Stimulated activated memory B cell treated with anti-CD40 and anti-IgM and Interleukin-4, amounts not matched to agents 10 μg/mL and 1 μg/mL and 100 μg/mL, for 72 hours (primary cell): ENCODE measurements around the gene OTOF.

Source experiments
- ATAC-seq: fragments of 150-1000 bp; cut with Tn5 transposase; 2 replicates; pipeline ENCODE4 v1.10.0; 2021
- H3K27ac Mint-ChIP-seq: one replicate; pipeline ENCODE4 v1.8.0; 2022; ENCODE audit warnings: mild to moderate bottlenecking, mixed read lengths
- H3K27me3 Mint-ChIP-seq: one replicate; pipeline ENCODE4 v1.8.0; 2022; ENCODE audit warnings: mixed read lengths
- H3K36me3 Mint-ChIP-seq: one replicate; pipeline ENCODE4 v1.8.0; 2022; ENCODE audit warnings: mixed read lengths
- H3K4me1 Mint-ChIP-seq: one replicate; pipeline ENCODE4 v1.8.0; 2022; ENCODE audit warnings: mixed read lengths
- H3K4me3 Mint-ChIP-seq: one replicate; pipeline ENCODE4 v1.8.0; 2022; ENCODE audit warnings: mild to moderate bottlenecking, moderate library complexity, mixed read lengths
- H3K9me3 Mint-ChIP-seq: one replicate; pipeline ENCODE4 v1.8.0; 2022; ENCODE audit warnings: mixed read lengths

The OTOF gene

GRCh38 chr2:26488463-26489212 lies 10.7 kb upstream of the OTOF start:
- no peak overlapping the region for H3K27ac Mint-ChIP-seq
- no peak overlapping the region for H3K4me3 Mint-ChIP-seq
- ATAC-seq, result no peak
- no peaks in the 10 kb centered on the region for H3K36me3 Mint-ChIP-seq
- H3K9me3 Mint-ChIP-seq, result no peaks in the 10 kb centered on the region
- no peaks in the 10 kb centered on the region for H3K4me1 Mint-ChIP-seq
- peaks cover 23% of the 10 kb centered on the region for H3K27me3 Mint-ChIP-seq

DNA sequence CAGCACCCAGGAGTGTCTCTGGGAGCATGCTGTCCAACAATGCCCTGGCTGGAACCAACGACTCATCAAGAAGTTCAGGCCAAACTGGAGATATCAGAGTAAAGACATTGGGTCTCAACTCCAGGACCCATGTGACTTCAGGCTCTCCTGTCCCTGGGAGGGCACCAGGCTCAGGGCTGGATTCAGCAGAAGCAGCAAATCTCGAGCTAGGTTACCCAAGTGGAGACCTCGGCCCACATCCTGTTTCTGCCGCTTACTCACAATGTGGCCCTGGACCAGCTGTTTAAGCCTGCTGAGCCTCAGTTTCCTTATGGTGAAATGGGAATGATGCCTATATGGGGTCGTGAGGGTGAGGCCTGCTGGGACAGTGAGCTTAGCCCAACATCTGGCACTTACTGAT lies 9.3 kb upstream of the OTOF start:
- peaks cover 24% of the 10 kb centered on the region for H3K27me3 Mint-ChIP-seq
- H3K9me3 Mint-ChIP-seq, result peaks cover 4% of the 10 kb centered on the region
- ATAC-seq, result no peak
- no peaks in the 10 kb centered on the region for H3K36me3 Mint-ChIP-seq
- H3K27ac Mint-ChIP-seq, result no peak overlapping the region
- H3K4me1 Mint-ChIP-seq, result no peaks in the 10 kb centered on the region
- no peak overlapping the region for H3K4me3 Mint-ChIP-seq

GRCh38 chr2:26486789-26487188 lies 8.9 kb upstream of the OTOF start:
- no peak overlapping the region for H3K27ac Mint-ChIP-seq
- H3K9me3 Mint-ChIP-seq, result peaks cover 4% of the 10 kb centered on the region
- H3K36me3 Mint-ChIP-seq, result no peaks in the 10 kb centered on the region
- H3K4me1 Mint-ChIP-seq, result no peaks in the 10 kb centered on the region
- H3K27me3 Mint-ChIP-seq, result peaks cover 24% of the 10 kb centered on the region
- peak; percentile 5 for ATAC-seq
- no peak overlapping the region for H3K4me3 Mint-ChIP-seq

DNA sequence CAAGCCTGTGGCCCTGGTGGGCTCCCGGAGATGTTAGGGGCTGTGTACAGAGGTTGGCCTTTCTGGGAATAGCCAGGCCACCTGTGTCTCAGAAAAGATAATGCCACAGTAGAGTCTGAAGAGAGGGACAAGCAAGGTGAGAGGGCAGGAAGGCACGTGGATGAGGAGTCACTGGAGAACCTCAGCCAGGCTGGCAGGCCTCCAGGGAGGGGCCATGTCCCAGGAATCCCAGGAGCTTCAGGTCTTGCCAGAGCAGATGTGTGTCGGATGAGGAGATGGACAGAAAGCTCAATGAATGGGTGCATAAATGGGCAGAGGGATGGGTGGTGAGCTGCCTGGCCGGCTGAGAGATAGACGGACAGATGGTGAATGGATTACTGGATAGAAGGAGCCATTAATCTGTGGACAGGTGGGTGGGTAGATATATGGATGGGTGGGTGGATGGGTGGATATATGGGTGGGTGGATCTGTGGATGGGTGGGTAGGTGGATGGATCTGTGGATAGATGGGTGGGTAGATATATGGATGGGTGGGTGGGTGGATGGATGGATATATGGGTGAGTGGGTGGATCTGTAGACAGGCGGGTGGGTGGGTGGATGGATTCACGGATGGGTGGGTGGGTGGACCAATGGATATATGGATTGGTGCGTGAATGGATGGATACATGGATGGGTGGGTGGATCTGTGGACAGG lies 7.9 kb upstream of the OTOF start:
- H3K27ac Mint-ChIP-seq, result no peak overlapping the region
- ATAC-seq, result no peak
- peaks cover 4% of the 10 kb centered on the region for H3K9me3 Mint-ChIP-seq
- no peaks in the 10 kb centered on the region for H3K36me3 Mint-ChIP-seq
- no peaks in the 10 kb centered on the region for H3K4me1 Mint-ChIP-seq
- no peak overlapping the region for H3K4me3 Mint-ChIP-seq
- peaks cover 24% of the 10 kb centered on the region for H3K27me3 Mint-ChIP-seq

DNA sequence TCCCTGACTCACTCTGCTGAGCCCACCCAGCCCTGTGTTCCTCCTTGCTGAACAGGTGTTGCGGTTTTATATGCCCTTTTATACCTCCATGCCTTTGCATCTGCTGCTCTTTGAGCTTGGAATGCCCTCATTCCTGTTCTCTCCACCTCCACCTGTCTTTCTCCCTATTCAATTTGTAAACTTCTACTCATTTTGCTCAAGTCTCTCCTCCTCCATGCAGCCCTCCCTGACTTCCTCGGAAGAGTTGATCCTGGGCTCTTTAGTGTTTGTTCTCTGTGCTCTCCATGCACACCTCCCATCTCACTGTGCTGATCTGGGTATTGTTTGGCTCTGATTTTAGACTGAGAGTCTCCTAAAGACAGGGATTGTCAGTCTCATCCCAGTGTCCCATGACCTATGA lies 7.2 kb upstream of the OTOF start:
- Mint-ChIP-seq H3K36me3 (no peaks in the 10 kb centered on the region), H3K4me3 (no peak overlapping the region), H3K9me3 (peaks cover 4% of the 10 kb centered on the region), H3K27ac (no peak overlapping the region), H3K4me1 (no peaks in the 10 kb centered on the region), H3K27me3 (peaks cover 24% of the 10 kb centered on the region)
- no peak for ATAC-seq

DNA sequence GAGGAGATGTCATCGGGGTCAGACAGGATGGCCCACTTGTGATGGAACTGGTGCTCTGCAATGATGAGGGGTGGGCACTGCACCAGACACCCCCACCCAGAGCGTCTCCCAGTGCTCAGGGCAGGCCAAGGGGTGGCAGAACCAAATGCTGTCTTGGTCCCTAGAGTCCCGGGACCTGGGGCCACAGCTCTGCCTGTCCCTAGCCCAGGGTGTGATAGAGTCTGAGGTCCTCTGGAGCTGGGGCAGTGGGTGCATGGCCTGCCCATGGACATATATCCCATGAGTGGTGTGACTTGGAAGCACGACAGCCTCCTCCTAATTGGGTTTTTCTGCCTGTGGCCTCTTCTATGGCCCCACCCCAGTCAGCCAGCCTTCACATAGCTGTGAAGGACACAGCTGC lies 6.7 kb upstream of the OTOF start:
- H3K4me1 Mint-ChIP-seq, result no peaks in the 10 kb centered on the region
- no peak overlapping the region for H3K4me3 Mint-ChIP-seq
- peaks cover 24% of the 10 kb centered on the region for H3K27me3 Mint-ChIP-seq

GRCh38 chr2:26483957-26484565 lies 6.1 kb upstream of the OTOF start:
- no peak overlapping the region for H3K27ac Mint-ChIP-seq
- H3K4me1 Mint-ChIP-seq, result no peaks in the 10 kb centered on the region
- H3K27me3 Mint-ChIP-seq, result peaks cover 24% of the 10 kb centered on the region
- H3K9me3 Mint-ChIP-seq, result peaks cover 4% of the 10 kb centered on the region
- no peak for ATAC-seq
- no peak overlapping the region for H3K4me3 Mint-ChIP-seq
- H3K36me3 Mint-ChIP-seq, result no peaks in the 10 kb centered on the region

More for the DNA sequence above, 6.7 kb upstream of the OTOF start:
- Mint-ChIP-seq H3K27ac (no peak overlapping the region), H3K9me3 (peaks cover 4% of the 10 kb centered on the region), H3K36me3 (no peaks in the 10 kb centered on the region)
- no peak for ATAC-seq

GRCh38 chr2:26483516-26483915 lies 5.6 kb upstream of the OTOF start:
- Mint-ChIP-seq H3K36me3 (no peaks in the 10 kb centered on the region), H3K4me3 (no peak overlapping the region), H3K9me3 (peaks cover 4% of the 10 kb centered on the region), H3K27ac (no peak overlapping the region), H3K4me1 (no peaks in the 10 kb centered on the region), H3K27me3 (peaks cover 24% of the 10 kb centered on the region)
- ATAC-seq, result no peak

DNA sequence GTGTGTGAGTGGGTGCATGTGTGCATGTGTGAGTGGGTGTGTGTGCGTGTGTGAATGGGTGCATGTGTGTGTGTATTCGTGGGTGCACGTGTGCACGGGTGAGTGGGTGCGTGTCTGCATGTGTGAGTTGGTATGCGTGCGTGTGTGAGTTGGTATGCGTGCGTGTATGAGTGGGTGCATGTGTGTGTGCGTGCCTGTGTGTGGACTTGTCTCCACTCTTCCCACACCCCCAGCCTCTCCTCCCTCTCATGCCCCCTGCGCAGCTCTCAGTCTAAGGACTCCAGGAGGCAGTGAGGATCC lies 5.1 kb upstream of the OTOF start:
- peaks cover 26% of the 10 kb centered on the region for H3K27me3 Mint-ChIP-seq
- no peaks in the 10 kb centered on the region for H3K36me3 Mint-ChIP-seq
- H3K4me3 Mint-ChIP-seq, result no peak overlapping the region
- H3K27ac Mint-ChIP-seq, result no peak overlapping the region
- no peaks in the 10 kb centered on the region for H3K4me1 Mint-ChIP-seq
- peaks cover 4% of the 10 kb centered on the region for H3K9me3 Mint-ChIP-seq
- no peak for ATAC-seq

DNA sequence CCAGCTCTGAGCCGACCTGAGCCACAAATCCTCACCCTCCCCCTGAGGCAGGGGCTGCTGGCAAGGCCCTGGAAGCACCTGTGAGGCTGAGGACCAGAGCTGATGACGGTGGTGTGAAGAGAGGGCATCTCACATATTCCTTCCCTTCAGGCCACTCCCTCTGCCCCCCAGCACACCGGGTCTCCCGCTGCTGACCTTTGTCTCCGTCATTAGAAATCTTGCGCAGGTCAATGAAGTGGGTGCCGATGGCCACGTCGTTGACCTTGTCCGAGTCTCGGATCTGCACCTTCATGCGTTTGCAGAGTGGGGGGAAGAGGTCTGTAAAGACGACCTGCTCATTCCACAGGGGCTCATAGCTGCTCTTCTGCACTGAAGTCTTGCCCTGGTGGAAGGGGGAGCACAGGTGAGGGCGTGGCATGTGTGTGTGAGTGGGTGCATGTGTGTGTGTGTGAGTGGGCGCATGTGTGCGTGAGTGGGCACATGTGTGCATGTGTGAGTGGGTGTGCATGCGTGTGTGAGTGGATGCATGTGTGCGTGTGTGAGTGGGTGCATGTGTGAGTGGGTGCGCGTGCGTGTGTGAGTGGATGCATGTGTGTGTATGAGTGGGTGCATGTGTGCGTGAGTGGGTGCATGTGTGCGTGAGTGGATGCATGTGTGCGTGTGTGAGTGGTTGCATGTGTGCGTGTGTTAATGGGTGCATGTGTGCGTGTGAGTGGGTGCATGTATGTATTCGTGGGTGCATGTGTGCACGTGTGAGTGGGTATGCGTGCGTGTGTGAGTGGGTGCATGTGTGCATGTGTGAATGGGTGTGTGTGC lies 4.5 kb upstream of the OTOF start:
- Mint-ChIP-seq H3K27ac (no peak overlapping the region), H3K9me3 (peaks cover 4% of the 10 kb centered on the region), H3K36me3 (no peaks in the 10 kb centered on the region), H3K27me3 (peaks cover 32% of the 10 kb centered on the region), H3K4me3 (no peak overlapping the region), H3K4me1 (peaks cover 5% of the 10 kb centered on the region)
- no peak for ATAC-seq

DNA sequence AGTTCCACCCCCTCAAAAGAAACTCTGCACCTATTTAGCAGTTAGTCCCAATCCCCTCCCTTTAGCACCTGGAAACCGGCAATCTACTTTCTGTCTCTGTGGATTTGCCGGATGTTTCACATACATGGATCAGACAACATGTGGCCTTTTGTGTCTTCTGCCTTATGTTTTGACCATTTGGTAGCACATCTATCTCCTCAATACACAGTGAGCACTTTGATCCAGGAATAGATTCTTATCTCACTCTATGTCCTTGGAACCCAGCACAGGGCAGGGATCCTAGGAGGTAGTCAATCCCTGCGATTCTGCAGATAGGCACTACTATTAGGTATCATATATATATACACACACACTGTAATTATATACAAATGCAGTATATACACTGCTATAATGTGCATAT lies 3.8 kb upstream of the OTOF start:
- peaks cover 4% of the 10 kb centered on the region for H3K9me3 Mint-ChIP-seq
- H3K27ac Mint-ChIP-seq, result no peak overlapping the region
- no peaks in the 10 kb centered on the region for H3K36me3 Mint-ChIP-seq
- H3K27me3 Mint-ChIP-seq, result peaks cover 34% of the 10 kb centered on the region
- H3K4me3 Mint-ChIP-seq, result no peak overlapping the region
- ATAC-seq, result no peak
- peaks cover 6% of the 10 kb centered on the region for H3K4me1 Mint-ChIP-seq

DNA sequence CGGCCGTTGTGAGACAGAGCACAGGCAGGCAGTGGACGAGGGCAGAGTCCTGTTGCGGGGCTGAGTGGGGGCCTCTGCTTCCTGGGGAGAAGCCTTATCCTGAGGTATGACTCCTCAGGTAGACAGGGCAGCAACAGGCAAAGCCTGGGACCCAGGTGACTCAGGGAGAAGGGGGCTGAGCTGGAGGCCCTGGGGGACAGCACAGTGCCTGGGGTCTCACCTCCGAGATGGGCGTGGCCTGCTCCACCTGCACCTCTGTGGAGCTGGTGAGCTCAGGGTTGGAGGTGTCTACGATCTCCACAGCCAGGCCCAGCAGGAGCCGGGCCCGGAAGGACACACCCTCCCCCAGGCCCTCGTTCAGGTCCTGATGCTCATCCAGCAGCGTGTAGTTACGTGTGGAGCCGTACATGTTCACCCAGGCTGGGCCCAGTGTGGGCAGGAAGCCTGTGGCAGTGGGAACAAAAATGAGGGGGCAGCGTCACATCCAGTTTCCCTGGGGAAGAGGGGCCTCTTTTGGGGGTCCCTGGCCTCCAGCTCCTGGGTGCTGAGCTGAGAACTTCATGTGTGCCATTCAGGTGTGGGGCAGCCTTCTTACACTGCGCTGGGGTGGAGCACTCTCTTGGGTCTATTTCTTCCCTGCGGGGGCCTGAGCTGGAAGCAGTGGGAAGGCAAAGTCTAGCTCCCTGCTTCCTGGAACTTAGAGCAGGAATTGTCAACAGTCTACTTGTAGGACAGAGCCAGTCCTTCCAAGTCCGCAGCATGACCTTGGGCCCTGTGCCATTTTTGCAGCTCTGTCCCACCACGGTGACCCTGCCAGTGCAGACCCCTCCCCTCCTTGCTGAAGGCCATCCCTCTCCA lies 2.9 kb upstream of the OTOF start:
- Mint-ChIP-seq H3K9me3 (peaks cover 4% of the 10 kb centered on the region), H3K27me3 (peaks cover 31% of the 10 kb centered on the region), H3K4me3 (no peak overlapping the region), H3K27ac (no peak overlapping the region), H3K36me3 (no peaks in the 10 kb centered on the region), H3K4me1 (peaks cover 6% of the 10 kb centered on the region)
- ATAC-seq, result no peak

DNA sequence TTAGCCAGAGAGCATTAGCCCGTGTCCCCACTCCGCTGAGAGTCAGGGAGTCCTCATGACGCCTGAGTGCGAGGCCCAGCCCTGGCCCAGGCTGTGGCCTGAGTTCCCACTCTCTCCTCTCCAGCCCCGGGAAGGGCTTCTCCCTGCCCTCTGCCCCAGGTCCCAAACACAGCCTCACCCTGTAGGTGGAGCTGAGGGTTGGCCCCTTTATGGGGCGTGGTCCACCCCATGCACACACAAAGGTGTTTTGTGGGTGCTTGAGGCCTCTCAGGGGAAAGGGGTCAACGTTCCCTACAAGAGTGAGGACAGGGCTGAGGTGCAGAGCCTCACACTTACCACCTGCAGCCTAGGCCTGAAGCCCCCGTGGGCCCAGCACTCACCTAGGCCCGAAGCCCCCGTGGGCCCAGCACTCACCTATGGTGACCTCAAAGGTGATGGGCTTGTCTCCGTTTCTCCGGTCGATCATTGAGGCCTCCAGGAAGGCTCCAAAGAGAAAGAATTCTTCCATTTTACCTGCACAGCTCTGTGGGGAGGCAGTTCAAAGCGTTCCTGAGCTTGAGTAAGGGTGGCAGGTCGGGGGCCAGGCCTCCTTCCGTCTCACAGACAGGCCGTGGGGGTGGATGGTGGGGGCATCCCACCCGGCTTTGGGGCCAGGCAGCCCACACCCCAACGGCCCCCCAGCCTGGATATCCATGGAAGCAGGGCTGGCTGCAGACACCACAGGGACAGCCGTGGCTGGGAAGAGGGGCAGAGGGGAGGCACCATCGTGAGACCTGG lies 2.1 kb upstream of the OTOF start:
- H3K27ac Mint-ChIP-seq, result no peak overlapping the region
- peaks cover 23% of the 10 kb centered on the region for H3K27me3 Mint-ChIP-seq
- peaks cover 6% of the 10 kb centered on the region for H3K4me1 Mint-ChIP-seq
- ATAC-seq, result no peak
- peaks cover 4% of the 10 kb centered on the region for H3K9me3 Mint-ChIP-seq
- H3K36me3 Mint-ChIP-seq, result no peaks in the 10 kb centered on the region
- H3K4me3 Mint-ChIP-seq, result no peak overlapping the region

DNA sequence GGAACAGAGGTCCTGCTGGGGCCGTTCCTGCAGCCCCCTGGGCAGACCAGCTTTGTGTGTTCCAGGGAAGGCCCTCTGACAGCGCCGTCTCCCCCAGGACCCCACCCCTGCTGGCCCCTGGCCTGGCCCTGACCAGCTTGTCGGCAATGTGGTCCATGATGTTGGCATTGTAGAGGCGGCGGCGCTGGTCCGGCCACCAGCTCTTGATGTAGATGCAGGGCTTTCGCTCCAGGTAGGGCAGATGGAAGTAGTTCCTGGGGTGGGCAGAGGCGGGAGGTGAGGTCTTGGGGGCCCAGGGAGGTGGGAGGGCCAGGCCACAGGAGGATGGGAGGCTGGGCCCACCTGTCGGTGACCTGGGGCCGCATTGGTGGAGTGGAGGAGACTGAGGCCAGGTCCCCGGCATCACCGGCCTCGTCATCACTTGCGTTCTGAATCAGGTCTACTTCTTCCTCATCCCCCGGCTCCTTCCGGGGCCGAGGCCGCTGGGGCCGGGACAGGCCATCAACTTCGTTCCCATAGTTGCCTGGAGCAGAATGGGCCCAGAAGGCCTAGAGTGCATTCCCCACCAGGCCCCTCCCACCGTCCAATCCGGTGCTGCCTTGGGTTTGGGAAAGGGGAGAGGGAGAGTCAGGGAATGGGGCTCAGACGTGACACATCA lies 1.3 kb upstream of the OTOF start:
- Mint-ChIP-seq H3K36me3 (no peaks in the 10 kb centered on the region), H3K4me3 (no peak overlapping the region), H3K27me3 (peaks cover 17% of the 10 kb centered on the region), H3K27ac (no peak overlapping the region), H3K9me3 (peaks cover 4% of the 10 kb centered on the region), H3K4me1 (peaks cover 6% of the 10 kb centered on the region)
- no peak for ATAC-seq
